ENCODE data around the gene SMPD3. TPM values are rescaled to one million over a fixed set of nuclear protein-coding genes. Genes with fewer than 3 reads are reported as not detected.

The SMPD3 gene
- total and polyA plus RNA-seq, 9 of the 15 experiments (the other 6 are each of a cell fraction or from before 2014, with no cell fraction given), result 0.03 to 1.2 (median 0.18) TPM

GRCh38 chr16:68309799-68310198, 138.5 kb downstream of the SMPD3 start:
- peak overlapping the region; percentile 79 for H3K27ac ChIP-seq (ENCODE audit: extremely low read depth, low read depth, low read length)
- peak overlapping the region; percentile 81 for H3K4me3 ChIP-seq
- no peaks in the 10 kb centered on the region for H3K27me3 ChIP-seq (ENCODE audit: control insufficient read depth in 2 of 2, insufficient read depth in 2 of 2, low read length in 2 of 2)
- DNase-seq (ENCODE audit: extremely low read depth in 1 of 4, low spot score in 3 of 4) (peak in 1 of 4 experiments; percentile 29), FAIRE-seq (peak; percentile 6), ATAC-seq (no peak)
- H3K9me1 ChIP-seq (ENCODE audit: control insufficient read depth, insufficient read depth, low read length), result no peaks in the 10 kb centered on the region
- in situ Hi-C loops (cut with MboI) (loop anchor here (10.0 kb wide), 1 partner anchor 315 kb away; the partner anchor contains the start of gene DPEP2), intact Hi-C loops (cut with micrococcal nuclease) (no loop called here)
- no TSS peak for BruUV-seq (replicated peaks)
- H3K36me3 ChIP-seq (ENCODE audit: control insufficient read depth, insufficient read depth, low read length), result peaks cover 71% of the 10 kb centered on the region
- H2AFZ ChIP-seq (ENCODE audit: low read depth, low read length), result peak overlapping the region; percentile 83; the same call in 1 of the 2 replicates
- ChIA-PET CTCF (ENCODE audit: low intra/inter-chr PET ratio) (no interaction called here), POLR2A (interaction anchor here (1.9 to 2.3 kb wide), 2 partner anchors 9 to 11 kb away, joined by 4 to 9 read pairs; no protein-coding TSS in a partner anchor)
- H3K9me3 ChIP-seq (replicated peaks; ENCODE audit: control insufficient read depth, insufficient read depth, low read depth, low read length), result no peaks in the 10 kb centered on the region
- peaks cover 14 to 28% of the 10 kb centered on the region in 2 experiments; a peak in 4 of 5 replicates for H3K4me1 ChIP-seq (replicated peaks in 1 of 2; ENCODE audit: control insufficient read depth in 2 of 2, insufficient read depth in 2 of 2, low read length in 2 of 2)
- peak overlapping the region; percentile 94 for H3K4me2 ChIP-seq (ENCODE audit: insufficient read depth, low read length)
- no peaks in the 10 kb centered on the region for H4K20me1 ChIP-seq (replicated peaks; ENCODE audit: control insufficient read depth, insufficient read depth, low read length)
- peaks cover 70% of the 10 kb centered on the region for H3K79me2 ChIP-seq (ENCODE audit: control insufficient read depth, insufficient read depth, low read length)
- WGBS (ENCODE audit: insufficient coverage, low coverage, missing lambda C conversion rate), result 6% methylated on average over 6 of the region's 6 CpGs
- TF ChIP-seq RNF219 (CRISPR knock-in tag; IDR thresholded peaks at IDR 0.05), result no peak
- 0 out of 2 replicates have a peak, but pooled peaks have one; percentile 14 for TF ChIP-seq PKNOX1 (IDR thresholded peaks at IDR 0.05)
- 0 out of 2 replicates have a peak, but pooled peaks have one; percentile 35 for TF ChIP-seq FOXP1 (CRISPR knock-in tag; IDR thresholded peaks at IDR 0.05)
- TF ChIP-seq RB1 (IDR thresholded peaks at IDR 0.05; ENCODE audit: low read depth), result no peak
- TF ChIP-seq LCOR (CRISPR knock-in tag; IDR thresholded peaks at IDR 0.05), result no peak
- no peak for TF ChIP-seq ILF3 (IDR thresholded peaks at IDR 0.05; ENCODE audit: borderline replicate concordance)
- TF ChIP-seq TEAD1 (CRISPR knock-in tag; IDR thresholded peaks at IDR 0.05), result 0 out of 4 replicates have a peak, but pooled peaks of 1 of the 2 experiments have one; percentile 12
- no peak for TF ChIP-seq ZNF79 (CRISPR knock-in tag; IDR thresholded peaks at IDR 0.05; ENCODE audit: low read depth)
- TF ChIP-seq NELFE (IDR thresholded peaks at IDR 0.05; ENCODE audit: insufficient read depth, insufficient read length), result no peak
- TF ChIP-seq ZNF639 (CRISPR knock-in tag; conservative IDR thresholded peaks at IDR 0.05 in 1 of 2, IDR thresholded peaks at IDR 0.05 in 1 of 2), result no peak
- H3K9ac ChIP-seq (ENCODE audit: insufficient read depth in 1 of 2, low read depth in 2 of 2, low read length in 2 of 2), result peak overlapping the region; percentile 78 to 94
